Activated CD4-positive, alpha-beta T cell treated with anti-CD3 and anti-CD28 coated beads for 1 hour (primary cell): ENCODE results near the gene HLA-DPA1.
"Not testable (repeated sequence)": the region's sequence is repeated elsewhere in the genome, so short reads cannot be mapped to it uniquely, and the experiment has no call there.

ENCODE experiments used
- DNase-seq: peaks from one replicate; pipeline ENCODE4 v3.0.0-alpha.2; 2020

HLA-DPA1 gene

DNA sequence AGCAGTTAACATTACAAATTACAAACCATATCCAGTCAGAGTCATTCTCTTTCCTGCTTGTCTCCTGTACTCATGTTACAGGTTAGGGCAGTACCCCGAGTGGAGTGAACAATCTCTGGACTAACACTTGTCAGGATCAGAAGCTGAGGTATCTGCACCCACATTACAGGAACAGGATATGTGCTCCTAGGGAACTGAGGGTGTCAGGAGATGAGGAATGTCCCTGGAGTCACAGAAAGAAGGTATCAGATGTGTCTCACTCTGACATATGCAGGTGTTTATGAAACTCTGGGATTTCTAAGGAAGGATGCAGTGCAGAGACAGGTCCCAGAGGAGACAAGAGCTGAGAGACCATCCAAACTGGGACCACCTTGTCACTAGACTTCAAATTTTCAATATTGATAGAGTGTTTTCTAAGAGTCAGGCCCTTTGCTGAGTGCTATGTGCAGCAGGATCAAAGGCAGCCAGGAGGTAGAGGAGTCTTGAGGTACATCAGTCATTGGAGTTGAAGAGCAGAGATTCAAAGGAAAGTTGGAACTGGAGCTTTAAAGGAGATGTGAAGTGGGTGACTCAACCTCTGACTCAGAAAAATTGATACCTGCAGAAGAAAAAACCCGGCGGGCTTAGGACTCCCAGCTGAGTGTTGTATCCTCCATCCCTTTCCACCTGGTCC is 14.9 kb upstream of the HLA-DPA1 start:
- no peak for DNase-seq

- no peak for DNase-seq
Observed at GRCh38 chr6:33085627-33086026, 12.2 kb upstream of the HLA-DPA1 start.

DNA sequence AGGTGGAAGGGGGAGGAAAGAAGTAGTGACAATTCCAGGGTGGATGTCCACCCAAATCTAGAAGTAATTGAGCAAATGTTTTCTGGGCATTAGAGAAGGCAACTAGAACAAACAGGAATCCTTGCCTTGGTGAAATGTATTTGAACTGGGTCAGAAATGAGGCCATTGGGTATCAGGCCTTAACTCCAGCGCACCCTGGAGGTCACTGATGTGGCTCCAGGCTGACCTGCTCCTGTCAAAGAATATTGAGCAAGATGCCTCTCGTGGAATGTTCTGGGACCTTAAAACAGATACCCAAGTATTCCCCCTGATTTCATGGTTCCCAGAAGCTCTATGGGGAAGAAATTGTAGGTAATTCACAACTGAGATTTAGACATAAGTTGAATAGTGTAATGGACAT is 9.3 kb upstream of the HLA-DPA1 start:
- DNase-seq, result no peak

GRCh38 chr6:33081098-33081824 is 7.8 kb upstream of the HLA-DPA1 start:
- no peak for DNase-seq

DNA sequence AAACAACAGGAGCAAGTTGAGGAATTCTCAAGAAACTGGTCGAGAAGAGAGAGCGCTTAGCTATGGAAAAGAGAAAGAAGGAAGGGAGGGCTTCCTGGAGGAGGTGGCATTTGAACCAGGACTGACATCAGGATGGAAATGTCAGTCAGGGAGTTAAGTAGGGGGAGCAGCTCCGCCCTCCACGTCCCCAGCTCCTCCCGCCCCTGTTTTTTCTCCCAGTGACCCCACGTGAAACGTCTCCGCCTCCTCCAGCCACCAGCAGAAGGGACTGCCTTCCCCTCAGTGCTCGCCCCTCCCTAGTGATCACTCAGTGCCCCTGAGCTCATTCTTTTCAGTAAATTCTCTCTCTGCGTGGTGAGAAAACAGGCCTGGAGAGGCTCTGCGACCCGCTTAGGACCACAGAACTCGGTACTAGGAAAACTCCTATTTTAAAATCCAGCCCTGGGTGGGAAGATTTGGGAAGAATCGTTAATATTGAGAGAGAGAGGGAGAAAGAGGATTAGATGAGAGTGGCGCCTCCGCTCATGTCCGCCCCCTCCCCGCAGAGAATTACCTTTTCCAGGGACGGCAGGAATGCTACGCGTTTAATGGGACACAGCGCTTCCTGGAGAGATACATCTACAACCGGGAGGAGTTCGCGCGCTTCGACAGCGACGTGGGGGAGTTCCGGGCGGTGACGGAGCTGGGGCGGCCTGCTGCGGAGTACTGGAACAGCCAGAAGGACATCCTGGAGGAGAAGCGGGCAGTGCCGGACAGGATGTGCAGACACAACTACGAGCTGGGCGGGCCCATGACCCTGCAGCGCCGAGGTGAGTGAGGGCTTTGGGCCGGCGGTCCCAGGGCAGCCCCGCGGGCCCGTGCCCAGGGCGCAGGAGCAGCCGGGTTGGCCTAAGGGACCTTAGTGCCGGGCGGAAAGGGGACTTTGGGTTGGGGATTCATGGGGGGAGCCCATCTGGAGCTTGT is 7.0 kb upstream of the HLA-DPA1 start:
- no peak for DNase-seq

DNA sequence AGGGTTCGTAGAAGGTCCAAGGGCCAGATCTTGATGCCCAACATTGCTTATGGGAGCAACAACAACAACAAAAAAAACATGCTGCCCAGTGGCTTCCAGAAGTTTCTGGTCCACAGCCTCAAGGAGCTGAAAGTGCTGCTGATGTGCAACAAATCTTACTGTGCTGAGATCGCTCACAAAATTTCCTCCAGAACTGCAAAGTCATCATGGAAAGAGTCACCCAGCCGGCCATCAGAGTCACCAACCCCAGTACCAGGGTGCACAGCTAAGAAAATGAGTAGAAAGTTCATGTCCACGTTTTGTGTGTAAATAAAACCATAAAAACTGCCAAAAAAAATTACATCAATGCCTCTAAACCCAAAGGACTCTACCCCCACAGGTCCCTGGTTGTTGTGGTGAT is 6.1 kb upstream of the HLA-DPA1 start:
- no peak for DNase-seq

DNA sequence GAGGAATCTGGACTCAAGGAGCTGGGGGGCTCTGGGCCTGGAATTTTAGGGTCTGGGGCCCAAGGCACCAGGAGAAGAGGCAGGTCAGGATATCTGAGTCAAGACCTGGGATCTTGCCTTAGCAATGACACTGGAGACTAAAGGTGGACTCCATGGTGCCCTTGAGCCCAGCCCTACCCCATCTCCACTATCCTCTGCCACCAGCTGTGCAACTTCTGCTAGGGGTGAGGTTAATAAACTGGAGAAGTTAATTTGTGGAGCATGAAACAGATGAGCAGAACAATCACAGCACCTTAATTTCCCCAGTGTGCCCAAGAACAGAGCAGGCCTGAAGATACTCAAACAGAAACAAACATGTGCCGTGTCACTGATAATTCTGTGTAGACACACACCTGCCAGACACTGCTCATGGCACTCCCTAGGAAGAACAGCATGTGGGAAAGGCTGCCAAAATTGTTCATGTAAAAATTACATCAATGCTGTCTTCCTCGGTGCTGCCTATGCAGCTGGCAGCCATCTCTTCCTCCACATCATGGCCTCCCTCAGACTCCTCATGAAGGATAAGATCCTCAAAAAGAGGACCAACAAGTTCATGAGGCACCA is 5.6 kb upstream of the HLA-DPA1 start:
- DNase-seq, result no peak

- DNase-seq, result no peak
Observed at GRCh38 chr6:33078442-33078841, 5.0 kb upstream of the HLA-DPA1 start.

GRCh38 chr6:33077908-33078307 is 4.5 kb upstream of the HLA-DPA1 start:
- DNase-seq, result no peak

GRCh38 chr6:33076406-33076934 is 3.0 kb upstream of the HLA-DPA1 start:
- no peak for DNase-seq

GRCh38 chr6:33075568-33076405 is 2.3 kb upstream of the HLA-DPA1 start, which contains the start of gene HLA-DPB1:
HLA-DPB1 (plus strand) TSS chr6:33075990; CDS start chr6:33076042, 52 bp downstream.
- DNase-seq, result no peak

DNA sequence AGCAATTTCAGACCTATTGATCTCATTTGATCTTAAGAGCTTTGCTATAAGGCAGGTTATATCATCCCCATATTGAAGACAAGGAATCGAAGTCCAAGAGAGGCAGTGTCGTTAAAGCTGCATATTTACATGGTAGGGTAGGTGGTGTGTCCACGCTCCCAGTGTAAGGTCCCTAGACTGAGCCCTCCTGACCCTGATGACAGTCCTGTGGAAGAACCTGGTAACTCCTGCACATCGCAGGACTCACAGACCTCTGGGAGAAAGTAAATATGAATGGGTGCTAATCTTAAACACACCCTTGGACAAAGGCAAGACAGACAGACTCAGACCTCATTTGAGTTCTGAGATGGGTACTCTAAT is 1.7 kb upstream of the HLA-DPA1 start:
- no peak for DNase-seq

GRCh38 chr6:33072508-33073100 is 845 bp downstream of the HLA-DPA1 start:
- no peak for DNase-seq

- no peak for DNase-seq
Observed at GRCh38 chr6:33071569-33071968, 1.9 kb downstream of the HLA-DPA1 start.

- DNase-seq, result no peak
Observed at GRCh38 chr6:33070909-33071308, 2.5 kb downstream of the HLA-DPA1 start.

DNA sequence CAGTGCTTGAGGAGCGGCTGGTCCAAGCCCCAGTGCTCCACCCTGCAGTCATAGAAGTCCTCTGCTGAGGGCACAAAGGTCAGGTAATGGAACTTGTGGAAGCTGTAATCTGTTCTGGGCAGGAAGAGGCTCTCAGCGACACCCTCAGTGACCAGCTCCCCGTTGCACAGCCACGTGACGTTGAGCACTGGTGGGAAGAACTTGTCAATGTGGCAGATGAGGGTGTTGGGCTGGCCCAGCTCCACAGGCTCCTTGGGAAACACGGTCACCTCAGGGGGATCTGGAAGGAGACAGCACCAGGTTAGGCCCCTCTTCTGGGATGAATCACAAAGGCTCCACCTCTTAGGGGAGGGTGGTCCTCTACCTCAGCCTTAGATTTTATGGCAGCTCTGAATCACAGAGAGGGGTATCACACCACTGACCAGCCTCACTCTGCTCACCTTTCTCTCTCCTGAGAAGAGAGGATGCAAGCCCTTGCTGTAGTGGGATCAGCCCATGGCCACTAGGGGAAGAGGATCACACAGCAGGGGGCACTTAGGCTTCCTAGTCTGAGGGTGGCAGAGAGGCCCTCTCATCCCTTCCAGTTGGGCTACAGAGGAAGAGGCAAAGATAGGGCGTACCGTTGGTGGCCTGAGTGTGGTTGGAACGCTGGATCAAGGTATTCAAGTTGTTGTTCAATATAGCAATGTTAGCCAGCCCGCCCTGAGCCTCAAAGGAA is 4.3 kb downstream of the HLA-DPA1 start:
- no peak for DNase-seq

GRCh38 chr6:33066917-33067521 is 6.4 kb downstream of the HLA-DPA1 start:
- no peak for DNase-seq

GRCh38 chr6:33065312-33065711 is 8.1 kb downstream of the HLA-DPA1 start:
- no peak for DNase-seq

DNA sequence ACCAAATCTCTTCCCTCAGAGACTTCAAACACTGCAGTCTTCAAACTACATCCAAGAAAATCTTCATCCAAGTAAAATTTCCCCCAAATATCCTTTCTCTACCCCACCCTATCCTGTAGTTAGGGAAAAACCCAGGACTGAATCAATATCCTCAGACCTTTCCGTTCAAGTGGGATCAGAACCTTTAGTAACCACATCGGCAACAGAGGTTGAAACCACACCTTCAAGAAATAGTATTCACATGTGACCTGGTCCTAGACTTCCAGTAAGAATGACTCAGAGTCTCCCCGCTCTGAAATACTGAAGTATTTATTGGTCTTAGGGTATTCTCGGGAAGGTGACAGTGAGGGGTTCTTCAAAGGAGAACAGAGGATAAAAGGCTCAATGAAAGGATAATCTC is 8.7 kb downstream of the HLA-DPA1 start:
- DNase-seq, result no peak

GRCh38 chr6:33063435-33063834 is 10.0 kb downstream of the HLA-DPA1 start:
- not testable (repeated sequence) for DNase-seq
